B cell (primary cell): Measurements from ENCODE around the gene TAF1B. TPM values are rescaled to one million over a fixed set of nuclear protein-coding genes. Genes with fewer than 3 reads are reported as not detected.

Experiments
- ATAC-seq: fragments of 200-7000 bp; cut with Tn5 transposase; one replicate; pipeline ENCODE4 v1.10.0; 2021; ENCODE audit warnings: low read depth, mild to moderate bottlenecking, moderate number of reproducible peaks, moderate library complexity
- CTCF ChIA-PET: fragments of 350-600 bp; sonication (Branson Sonifier 250); formaldehyde crosslinking; loops from one replicate; lab custom pipeline; 2021; ENCODE audit warnings: antibody characterized with exemption, inconsistent platforms; lab: Charles Lee
- POLR2A ChIA-PET: fragments of 350-600 bp; sonication (Branson Sonifier 250); formaldehyde crosslinking; loops from one replicate; lab custom pipeline; 2021; ENCODE audit warnings: antibody characterized with exemption; lab: Charles Lee
- DNase-seq: peaks from one replicate; pipeline ENCODE4 v3.0.0; 2013
- H2AFZ ChIP-seq: 2 replicates; pipeline ENCODE4 v1.6.1; 2012; ENCODE audit warnings: mild to moderate bottlenecking, low read depth, low read length; ENCODE audit not compliant: insufficient read depth, poor library complexity, severe bottlenecking
- H3K27ac ChIP-seq, 2 donors: 1 replicate in 1 of 2; 2 replicates in 1 of 2; pipeline ENCODE4 v1.5.1; 2012 to 2013; ENCODE audit warnings: low read length in 2 of 2, mild to moderate bottlenecking in 2 of 2, moderate library complexity in 1 of 2
- H3K27me3 ChIP-seq, 4 experiments: fragments of 200-600 bp in 1 of 4; sonication (generic) in 1 of 4; replicated peaks in 1 of 4; 1 replicate in 2 of 4; 2 replicates in 2 of 4; pipeline versions ENCODE4 v1.6.1 to v1.7.0; 2013 to 2016; ENCODE audit warnings: low read length in 3 of 4, mild to moderate bottlenecking in 2 of 4, mixed read lengths in 1 of 4, moderate library complexity in 1 of 4; ENCODE audit not compliant: insufficient read depth in 4 of 4, control insufficient read depth in 3 of 4; ENCODE audit errors: control extremely low read depth in 1 of 4
- H3K36me3 ChIP-seq, 2 experiments: replicated peaks in 1 of 2; 1 replicate in 1 of 2; 2 replicates in 1 of 2; pipeline versions ENCODE4 v1.6.1 to v1.7.1; 2013; ENCODE audit warnings: low read length in 1 of 2; ENCODE audit not compliant: insufficient read depth in 2 of 2, control insufficient read depth in 1 of 2; ENCODE audit errors: control extremely low read depth in 1 of 2, extremely low read depth in 1 of 2
- H3K4me1 ChIP-seq, 2 donors: fragments of 200-600 bp in 1 of 2; sonication (generic) in 1 of 2; 1 replicate in 1 of 2; 2 replicates in 1 of 2; pipeline versions ENCODE4 v1.5.1 to v1.6.1; 2013 to 2017; ENCODE audit warnings: low read length in 2 of 2; ENCODE audit not compliant: control insufficient read depth in 2 of 2, insufficient read depth in 2 of 2
- H3K4me2 ChIP-seq: replicated peaks from 2 replicates; pipeline ENCODE3; 2012; ENCODE audit warnings: mild to moderate bottlenecking, low read depth, low read length; ENCODE audit not compliant: poor library complexity, severe bottlenecking
- H3K4me3 ChIP-seq, 5 experiments: fragments of 200-600 bp in 1 of 5; sonication (generic) in 1 of 5; 1 replicate in 3 of 5; 2 replicates in 2 of 5; pipeline versions ENCODE4 v1.5.1 to v1.7.0; 2011 to 2016; ENCODE audit warnings: low read length in 4 of 5, mild to moderate bottlenecking in 4 of 5, low read depth in 2 of 5, control low read depth in 1 of 5, moderate library complexity in 1 of 5; ENCODE audit not compliant: insufficient read depth in 1 of 5; ENCODE audit errors: control extremely low read depth in 1 of 5, extremely low read depth in 1 of 5
- H3K79me2 ChIP-seq: fragments of 200-600 bp; sonication (generic); one replicate; pipeline ENCODE4 v1.6.0; 2016; ENCODE audit warnings: low read length; ENCODE audit not compliant: control insufficient read depth, insufficient read depth
- H3K9ac ChIP-seq: fragments of 200-600 bp; sonication (generic); 2 replicates; pipeline ENCODE4 v1.6.1; 2017; ENCODE audit warnings: mild to moderate bottlenecking, low read length, moderate library complexity
- H3K9me3 ChIP-seq, 3 donors: one replicate each; pipeline versions ENCODE4 v1.6.1 to v1.7.1; 2013; ENCODE audit warnings: low read length in 2 of 3; ENCODE audit not compliant: control insufficient read depth in 2 of 3, insufficient read depth in 1 of 3; ENCODE audit errors: control extremely low read depth in 1 of 3
- H4K20me1 ChIP-seq: 2 replicates; pipeline ENCODE4 v1.6.0; 2012; ENCODE audit warnings: mild to moderate bottlenecking, low read length; ENCODE audit not compliant: insufficient read depth, control insufficient read depth, poor library complexity, severe bottlenecking
- H3K27ac Mint-ChIP-seq: one replicate; pipeline ENCODE4 v1.8.0; 2021; ENCODE audit warnings: mixed read lengths
- H3K27me3 Mint-ChIP-seq: one replicate; pipeline ENCODE4 v1.8.0; 2021; ENCODE audit warnings: mixed read lengths
- H3K4me1 Mint-ChIP-seq: one replicate; pipeline ENCODE4 v1.8.0; 2021; ENCODE audit warnings: mixed read lengths
- H3K4me3 Mint-ChIP-seq: one replicate; pipeline ENCODE4 v1.8.0; 2021; ENCODE audit warnings: mixed read lengths
- H3K9me3 Mint-ChIP-seq: one replicate; pipeline ENCODE4 v1.8.0; 2022; ENCODE audit warnings: mixed read lengths; ENCODE audit not compliant: insufficient read depth
- EZH2 ChIP-seq: IDR thresholded peaks from 2 replicates; pipeline ENCODE4 v1.6.1; 2012; ENCODE audit warnings: borderline replicate concordance, low read depth, mild to moderate bottlenecking, moderate library complexity, low read length; ENCODE audit not compliant: insufficient read depth, poor library complexity, severe bottlenecking
- WGBS: methylation state at CpG from one replicate; pipeline ENCODE4 v1.1.5; 2013; ENCODE audit warnings: missing lambda C conversion rate; ENCODE audit not compliant: insufficient coverage; 5-methylcytosine and 5-hydroxymethylcytosine counted together
- intact Hi-C: fragments of 100-400 bp; cut with micrococcal nuclease; formaldehyde crosslinking; loops from one replicate; pipeline ENCODE4 v1.10.0; 2022
- polyA plus RNA-seq: library from polyadenylated mRNA; depleted of rRNA; stranded (reverse); fragments of >200 nt; gene quantifications from 2 replicates; pipeline ENCODE4 v1.2.3, GENCODE V29; 2012
- total RNA-seq, 2 donors: library from RNA; stranded (reverse); fragments of 120-200 nt in 1 of 2; gene quantifications; 1 replicate in 1 of 2; 2 replicates in 1 of 2; pipeline versions ENCODE4 v1.2.3 to v1.2.4, GENCODE V29; 2013 to 2022
- TF ChIP-seq, protein P1 (sequence below): fragments of 200-600 bp; IDR thresholded peaks from one replicate; pipeline ENCODE4 v1.8.0; 2022; ENCODE audit warnings: antibody characterized with exemption, mild to moderate bottlenecking

Gene TAF1B
- total and polyA plus RNA-seq, 2 donors (not counting 1 experiment from before 2014, with no cell fraction given), result 4.5 to 25.5 TPM

DNA sequence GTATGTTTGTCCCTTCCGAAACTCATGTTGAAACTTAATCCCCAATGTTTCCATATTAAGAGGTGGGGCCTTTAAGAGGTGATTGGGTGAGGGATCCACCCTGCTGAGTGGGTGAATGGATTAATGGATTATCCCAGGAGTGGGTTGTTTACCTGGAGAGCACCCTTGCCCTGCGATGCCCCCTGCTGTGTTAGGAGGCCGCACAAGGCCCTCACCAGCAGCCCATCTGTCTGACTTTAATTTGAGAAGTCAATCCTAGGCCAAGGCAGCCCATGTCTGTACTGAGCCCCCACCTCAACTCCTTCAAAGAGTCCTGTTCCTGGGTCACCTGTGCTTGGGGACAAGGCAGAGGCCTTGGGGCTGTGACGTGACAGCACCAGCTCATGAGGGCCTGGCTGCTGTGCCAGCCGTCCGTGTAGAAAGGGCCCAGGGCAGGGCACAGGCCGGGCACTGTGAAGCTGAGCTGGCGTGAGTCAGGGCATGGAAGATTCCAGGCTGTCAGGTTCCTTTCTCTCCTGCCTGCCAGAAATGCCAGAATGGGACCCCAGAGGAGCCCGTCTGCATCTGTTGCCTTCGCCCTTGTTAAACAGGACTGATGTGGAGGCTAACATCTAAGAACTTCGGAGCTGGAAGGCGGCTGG lies 21.3 kb upstream of the TAF1B start:
- H3K4me2 ChIP-seq, result no peak overlapping the region
- H3K27me3 ChIP-seq, result peaks cover 0 to 2% (median 0%) of the 10 kb centered on the region in 4 experiments
- no peaks in the 10 kb centered on the region for H3K4me1 ChIP-seq
- Mint-ChIP-seq H3K4me1 (no peaks in the 10 kb centered on the region), H3K9me3 (no peaks in the 10 kb centered on the region), H3K27me3 (peaks cover 16% of the 10 kb centered on the region), H3K27ac (no peak overlapping the region), H3K4me3 (no peak overlapping the region)
- no peak overlapping the region for H2AFZ ChIP-seq
- CTCF ChIA-PET, result no interaction called here
- H3K4me3 ChIP-seq, result no peak overlapping the region
- TF ChIP-seq EZH2, result no peak
- TF ChIP-seq, protein P1, sequence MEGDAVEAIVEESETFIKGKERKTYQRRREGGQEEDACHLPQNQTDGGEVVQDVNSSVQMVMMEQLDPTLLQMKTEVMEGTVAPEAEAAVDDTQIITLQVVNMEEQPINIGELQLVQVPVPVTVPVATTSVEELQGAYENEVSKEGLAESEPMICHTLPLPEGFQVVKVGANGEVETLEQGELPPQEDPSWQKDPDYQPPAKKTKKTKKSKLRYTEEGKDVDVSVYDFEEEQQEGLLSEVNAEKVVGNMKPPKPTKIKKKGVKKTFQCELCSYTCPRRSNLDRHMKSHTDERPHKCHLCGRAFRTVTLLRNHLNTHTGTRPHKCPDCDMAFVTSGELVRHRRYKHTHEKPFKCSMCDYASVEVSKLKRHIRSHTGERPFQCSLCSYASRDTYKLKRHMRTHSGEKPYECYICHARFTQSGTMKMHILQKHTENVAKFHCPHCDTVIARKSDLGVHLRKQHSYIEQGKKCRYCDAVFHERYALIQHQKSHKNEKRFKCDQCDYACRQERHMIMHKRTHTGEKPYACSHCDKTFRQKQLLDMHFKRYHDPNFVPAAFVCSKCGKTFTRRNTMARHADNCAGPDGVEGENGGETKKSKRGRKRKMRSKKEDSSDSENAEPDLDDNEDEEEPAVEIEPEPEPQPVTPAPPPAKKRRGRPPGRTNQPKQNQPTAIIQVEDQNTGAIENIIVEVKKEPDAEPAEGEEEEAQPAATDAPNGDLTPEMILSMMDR, result no peak
- no peaks in the 10 kb centered on the region for H3K9me3 ChIP-seq
- POLR2A ChIA-PET, result no interaction called here
- no peak for DNase-seq
- H3K27ac ChIP-seq, result no peak overlapping the region
- no peak for ATAC-seq
- no peaks in the 10 kb centered on the region for H4K20me1 ChIP-seq
- intact Hi-C loops, result no loop called here
- no peaks in the 10 kb centered on the region for H3K79me2 ChIP-seq
- no peak overlapping the region for H3K9ac ChIP-seq
- no peaks in the 10 kb centered on the region for H3K36me3 ChIP-seq
- WGBS, result 93% methylated on average over 9 of the region's 12 CpGs

DNA sequence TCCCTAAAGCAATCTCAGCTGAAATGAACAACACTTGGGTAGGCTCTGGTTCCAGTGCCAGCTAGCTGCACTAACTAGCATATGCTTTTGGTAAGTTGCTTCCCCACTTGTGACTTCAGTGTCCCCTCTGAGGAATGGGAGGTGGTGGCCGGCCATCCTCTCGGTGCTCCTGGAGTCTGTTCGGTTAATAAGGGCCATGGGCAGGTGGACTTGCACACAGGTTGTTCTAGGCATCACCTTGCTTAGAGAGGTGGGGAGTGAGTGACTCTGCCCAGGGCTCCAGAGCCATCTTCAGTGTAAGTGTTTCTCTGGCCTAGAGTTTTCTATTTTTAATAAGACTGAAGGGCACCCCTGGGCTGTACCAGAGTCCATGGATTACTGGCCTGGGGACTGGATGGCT lies 18.8 kb upstream of the TAF1B start:
- ChIA-PET CTCF (no interaction called here), POLR2A (no interaction called here)
- Histone ChIP-seq H3K4me3 (no peak overlapping the region), H3K9ac (no peak overlapping the region), H3K27me3 (peaks cover 0 to 2% (median 0%) of the 10 kb centered on the region in 4 experiments), H3K4me1 (no peaks in the 10 kb centered on the region), H3K79me2 (no peaks in the 10 kb centered on the region), H3K27ac (no peak overlapping the region), H3K9me3 (no peaks in the 10 kb centered on the region), H3K36me3 (no peaks in the 10 kb centered on the region), H4K20me1 (no peaks in the 10 kb centered on the region), H2AFZ (no peak overlapping the region), H3K4me2 (no peak overlapping the region)
- no peaks in the 10 kb centered on the region for H3K9me3 Mint-ChIP-seq
- no peaks in the 10 kb centered on the region for H3K4me1 Mint-ChIP-seq
- intact Hi-C loops, result no loop called here
- WGBS, result 86% methylated on average over 3 of the region's 3 CpGs
- H3K27me3 Mint-ChIP-seq, result peaks cover 16% of the 10 kb centered on the region
- H3K4me3 Mint-ChIP-seq, result no peak overlapping the region
- TF ChIP-seq, protein P1, result no peak
- no peak for TF ChIP-seq EZH2
- no peak overlapping the region for H3K27ac Mint-ChIP-seq
- DNase-seq (no peak), ATAC-seq (no peak)
